Medulla oblongata (tissue), 1 donor: Measurements from ENCODE around the gene COL25A1.
"Not testable (repeated sequence)": the region's sequence is repeated elsewhere in the genome, so short reads cannot be mapped to it uniquely, and the experiment has no call there.

Experiments used
- DNase-seq: peaks from one replicate; pipeline ENCODE4 v3.0.0-alpha.2; 2015; ENCODE audit errors: extremely low spot score

COL25A1 gene

DNA sequence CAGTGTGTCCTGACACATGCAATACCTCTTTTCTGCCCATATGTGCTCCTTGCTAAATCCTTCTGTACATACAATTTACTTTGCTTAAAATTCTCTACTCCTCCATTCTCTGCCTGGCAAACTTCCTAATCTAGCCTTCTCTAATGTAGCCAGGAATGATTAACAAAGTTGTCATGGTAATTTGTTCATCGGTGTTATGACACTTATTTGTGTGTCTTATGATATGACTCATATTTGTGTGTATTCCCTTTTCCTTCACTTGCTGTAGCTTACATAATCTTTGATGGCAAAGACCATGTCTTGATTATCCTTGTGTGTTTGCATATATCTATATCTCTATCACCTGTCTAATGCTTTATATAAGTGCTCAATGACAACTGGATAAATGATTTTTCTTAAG lies 133.3 kb downstream of the COL25A1 start:
- no peak for DNase-seq

DNA sequence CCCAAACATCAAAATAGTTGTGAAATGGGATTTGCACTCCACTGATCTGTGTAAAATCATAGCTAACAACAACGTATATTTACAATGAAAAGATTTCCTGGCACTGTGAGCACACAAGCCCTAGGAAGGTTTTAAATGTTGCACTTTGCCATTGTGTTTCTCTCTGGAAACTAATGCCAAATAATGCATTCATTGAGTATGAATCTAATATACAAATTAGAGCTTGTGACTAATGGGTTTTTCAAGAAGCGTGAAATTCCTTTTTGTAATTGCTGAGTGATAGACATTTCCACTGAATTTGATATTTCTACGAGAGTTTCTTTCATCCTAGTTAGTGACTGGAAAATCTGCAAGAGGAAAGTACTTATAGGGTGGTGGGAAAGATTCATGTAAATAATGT lies 135.9 kb downstream of the COL25A1 start:
- no peak for DNase-seq

DNA sequence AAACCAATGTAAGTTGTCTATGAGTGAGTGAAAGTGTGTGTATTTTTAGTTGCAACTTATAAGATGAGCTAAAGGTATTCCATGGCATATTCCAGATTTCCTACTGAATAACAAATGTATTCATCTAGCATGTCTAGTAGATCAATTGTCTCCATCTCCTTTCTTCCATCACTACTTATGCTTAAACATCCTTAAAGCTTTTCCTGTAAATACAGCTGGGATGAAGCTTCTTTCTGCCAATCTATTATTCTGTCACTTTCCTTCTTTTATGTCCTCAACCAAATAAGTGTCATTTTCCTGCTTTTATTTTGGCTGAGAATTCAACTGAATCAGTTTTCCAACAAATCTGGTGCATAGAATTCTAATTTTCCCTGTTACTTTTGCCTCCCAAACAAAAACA lies 136.3 kb downstream of the COL25A1 start:
- DNase-seq = no peak

DNA sequence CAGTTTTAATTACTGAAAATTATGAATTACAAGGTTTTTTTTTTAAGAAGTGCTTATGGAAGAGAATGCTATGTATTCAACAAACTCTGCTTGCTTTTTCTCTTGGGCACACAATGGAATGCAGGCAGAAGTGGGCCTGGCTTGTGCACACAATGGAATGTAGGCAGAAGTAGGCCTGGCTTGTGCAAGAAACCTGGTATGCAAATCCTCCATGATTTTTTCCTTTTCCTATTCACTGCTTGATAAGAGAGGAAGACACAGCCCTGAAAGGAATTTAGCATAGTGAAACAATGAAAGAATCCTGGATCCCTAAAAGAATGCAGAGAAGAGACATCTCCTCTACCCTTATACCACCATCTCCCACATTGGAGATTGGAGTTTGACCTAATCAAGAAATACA lies 138.4 kb downstream of the COL25A1 start:
- DNase-seq = no peak

DNA sequence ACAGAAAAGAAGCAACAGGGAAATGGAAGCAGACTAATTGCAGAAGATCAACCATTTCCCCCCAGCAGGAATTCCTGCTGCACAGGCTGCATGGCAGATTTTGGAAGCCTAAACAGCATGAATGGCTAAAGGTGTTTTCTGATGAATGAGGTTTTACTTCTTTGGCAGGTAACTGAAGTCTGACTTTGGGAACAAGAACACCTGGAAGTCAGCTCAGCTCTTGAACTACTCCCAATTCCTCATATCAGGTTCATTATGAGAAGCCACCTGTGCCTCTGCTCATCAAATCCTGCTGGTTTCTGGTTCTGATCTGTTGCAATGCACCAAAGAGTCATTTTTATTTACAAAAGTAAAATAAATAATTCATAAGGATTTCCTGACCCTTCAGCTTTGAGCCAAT lies 139.0 kb downstream of the COL25A1 start:
- DNase-seq = no peak

DNA sequence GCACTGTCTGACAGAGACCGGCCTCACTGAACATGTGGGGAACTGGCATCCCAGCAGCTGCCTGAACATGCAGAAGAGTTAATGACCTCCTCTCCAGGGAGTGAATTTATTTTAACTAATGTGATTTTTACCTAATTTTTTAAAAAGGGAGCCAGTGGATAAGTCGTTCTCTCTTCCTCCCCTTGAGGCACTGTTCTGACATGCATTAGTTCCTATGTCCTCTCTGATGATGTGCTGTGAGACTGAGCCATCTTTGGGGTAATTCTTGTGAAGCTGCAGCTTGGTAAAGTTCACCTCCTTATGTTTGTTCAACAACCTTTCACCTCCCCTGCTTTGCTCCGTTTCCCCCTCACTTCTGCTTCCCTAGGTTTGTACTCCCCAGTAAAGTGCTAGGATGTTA lies 139.7 kb downstream of the COL25A1 start:
- no peak for DNase-seq

DNA sequence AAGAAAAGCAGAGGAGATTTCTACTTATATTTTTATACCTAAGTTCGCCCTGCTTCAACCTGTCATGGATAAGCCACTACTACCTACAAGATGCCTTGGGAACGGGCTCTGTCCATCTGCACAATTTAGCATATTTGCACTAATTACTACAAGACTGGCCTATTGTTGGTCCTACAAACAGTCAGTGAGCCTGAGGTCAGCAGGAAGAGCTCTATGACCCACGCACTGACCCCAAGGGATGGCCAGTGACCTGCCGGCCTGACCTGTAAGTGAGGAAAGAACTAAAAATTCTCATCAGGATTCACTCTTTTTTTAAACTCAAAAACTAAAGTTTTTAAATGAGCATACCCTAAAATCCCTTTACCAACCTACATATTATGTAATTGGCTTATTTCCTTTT lies 142.0 kb downstream of the COL25A1 start:
- DNase-seq = no peak

DNA sequence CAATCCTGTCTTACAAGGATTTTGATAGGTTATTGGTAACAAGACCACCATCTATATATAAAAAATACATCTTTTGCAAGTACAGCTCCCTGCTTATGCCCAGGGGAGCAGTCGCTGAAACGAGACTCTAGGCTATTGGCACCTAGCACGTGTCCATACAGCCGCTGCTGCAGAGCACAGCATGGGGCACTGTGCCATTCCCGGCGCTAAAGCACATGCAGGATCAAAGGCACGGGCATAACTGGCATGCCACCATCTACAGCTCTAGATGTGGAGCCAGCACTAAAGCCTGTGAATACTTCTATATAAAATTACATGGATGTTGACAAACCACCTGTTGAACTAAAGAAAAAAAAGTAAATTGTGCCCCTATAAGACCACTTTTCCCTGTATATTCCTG lies 144.8 kb downstream of the COL25A1 start:
- DNase-seq = no peak

DNA sequence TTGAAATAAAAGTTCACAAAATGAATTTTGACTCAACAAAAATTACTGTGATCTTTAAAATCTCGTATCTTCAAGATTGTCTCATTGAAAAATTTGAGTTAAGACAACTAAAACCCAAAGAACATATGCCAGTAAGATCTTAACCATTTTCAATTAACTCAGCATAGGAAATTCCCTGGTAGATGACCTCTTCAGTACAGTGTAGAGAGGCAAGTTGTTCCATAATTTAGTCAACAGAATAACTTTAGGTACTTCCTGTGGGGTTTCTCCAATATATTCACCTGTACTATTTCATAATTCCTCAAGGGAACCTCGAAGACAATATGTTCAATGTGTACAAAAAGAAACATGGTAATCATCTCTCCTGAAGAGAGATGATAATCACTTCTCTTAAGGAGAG lies 145.3 kb downstream of the COL25A1 start:
- DNase-seq = no peak

DNA sequence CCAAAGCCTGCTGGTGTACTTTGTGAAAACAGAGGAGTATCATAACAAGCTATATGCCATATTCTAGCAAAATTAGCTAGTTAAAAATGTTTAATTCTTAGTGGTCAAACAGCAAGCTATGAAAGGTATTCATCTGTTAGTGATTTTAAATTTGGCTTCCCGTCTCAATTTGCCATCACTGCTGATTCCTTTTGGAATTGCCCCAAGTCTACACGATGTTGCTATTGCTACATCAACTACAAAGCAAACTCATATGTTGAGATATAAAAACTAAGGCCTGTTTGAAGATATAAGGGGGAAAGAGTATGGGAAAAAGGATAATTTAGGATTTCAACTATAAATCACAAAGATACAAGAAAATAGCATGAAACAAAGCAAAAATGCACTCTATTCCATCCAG lies 146.1 kb downstream of the COL25A1 start:
- DNase-seq = no peak

DNA sequence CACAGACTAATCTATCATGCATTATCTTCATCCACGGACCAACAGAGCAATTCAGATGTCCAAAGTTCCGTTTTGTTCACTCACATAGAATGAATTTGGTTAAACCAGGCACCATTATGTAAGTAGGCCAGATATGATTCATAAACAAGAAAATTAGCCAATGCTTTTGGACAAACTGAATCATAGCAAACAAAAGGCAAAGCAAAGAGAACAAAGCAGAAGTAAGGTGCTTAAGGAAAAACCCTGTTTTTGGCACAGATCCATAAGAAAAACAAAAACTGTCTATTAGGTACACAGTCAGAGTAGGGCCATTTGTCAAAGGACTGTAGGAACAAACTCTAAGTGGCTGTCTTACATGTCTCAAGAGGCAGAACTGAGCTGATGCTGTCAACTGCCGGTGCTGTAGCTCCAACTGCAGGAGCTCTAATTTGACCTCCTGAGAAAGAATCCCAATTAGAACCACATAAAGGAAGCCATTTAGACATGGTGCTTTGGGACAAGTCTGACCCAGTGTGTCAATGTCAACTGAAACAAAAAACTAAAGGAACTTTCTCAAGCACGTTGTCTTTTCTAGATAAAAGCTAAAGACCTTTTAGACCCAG lies 146.7 kb downstream of the COL25A1 start:
- DNase-seq = no peak

DNA sequence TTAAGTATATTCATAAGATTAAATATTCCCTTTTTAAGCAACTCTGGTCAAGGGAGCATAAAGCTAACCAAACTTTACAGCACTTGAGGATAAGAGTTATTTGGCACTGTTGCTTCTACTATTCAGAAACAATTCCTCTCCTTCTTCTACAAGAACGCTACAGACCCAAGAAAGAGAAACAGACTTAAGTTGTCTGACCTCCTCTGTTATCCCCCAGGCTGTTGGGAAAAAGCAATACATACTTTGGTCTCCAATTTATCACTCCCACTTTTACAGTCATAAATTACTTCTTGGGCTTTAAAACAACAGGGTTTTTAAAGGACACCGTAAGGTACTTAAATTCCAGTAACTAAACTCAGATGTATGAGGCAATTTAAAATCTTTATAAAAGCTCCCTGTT lies 147.4 kb downstream of the COL25A1 start:
- no peak for DNase-seq

DNA sequence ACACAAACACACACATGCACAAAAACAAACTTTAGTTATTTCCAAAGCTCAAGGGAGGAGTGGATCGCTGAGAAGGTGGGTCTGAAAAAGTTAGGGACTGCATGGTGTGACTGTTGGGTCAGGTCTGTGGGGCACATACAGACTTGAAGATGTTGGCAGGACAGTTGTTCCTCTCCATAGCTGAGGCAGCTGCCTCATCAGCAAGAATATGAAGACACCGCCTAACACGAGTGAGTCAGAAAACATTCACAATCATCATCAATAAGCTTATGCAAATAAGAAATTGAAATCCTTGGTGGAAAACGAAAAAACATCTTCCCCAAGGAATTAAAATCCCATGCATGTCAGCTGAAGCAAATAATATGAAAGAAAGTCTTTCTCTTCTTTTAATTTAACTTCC lies 148.0 kb downstream of the COL25A1 start:
- DNase-seq = no peak

DNA sequence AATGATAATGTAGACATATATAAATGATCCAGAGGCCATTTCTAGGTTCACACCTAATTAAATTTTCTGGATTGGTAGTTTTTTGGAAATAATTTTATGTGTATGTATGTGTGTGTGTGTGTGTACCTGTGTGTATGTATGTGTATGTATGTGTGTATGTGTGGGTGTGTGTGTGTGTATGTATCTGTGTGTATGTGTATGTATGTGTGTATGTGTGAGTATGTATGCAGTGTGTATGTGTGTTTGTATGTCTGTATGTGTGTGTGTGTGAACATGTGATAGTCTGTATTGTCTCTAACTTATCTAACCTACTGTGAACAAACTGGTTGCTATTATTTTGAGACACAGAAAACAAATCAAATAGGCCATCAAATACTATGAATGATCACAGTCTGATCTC lies 152.6 kb downstream of the COL25A1 start:
- DNase-seq = no peak

DNA sequence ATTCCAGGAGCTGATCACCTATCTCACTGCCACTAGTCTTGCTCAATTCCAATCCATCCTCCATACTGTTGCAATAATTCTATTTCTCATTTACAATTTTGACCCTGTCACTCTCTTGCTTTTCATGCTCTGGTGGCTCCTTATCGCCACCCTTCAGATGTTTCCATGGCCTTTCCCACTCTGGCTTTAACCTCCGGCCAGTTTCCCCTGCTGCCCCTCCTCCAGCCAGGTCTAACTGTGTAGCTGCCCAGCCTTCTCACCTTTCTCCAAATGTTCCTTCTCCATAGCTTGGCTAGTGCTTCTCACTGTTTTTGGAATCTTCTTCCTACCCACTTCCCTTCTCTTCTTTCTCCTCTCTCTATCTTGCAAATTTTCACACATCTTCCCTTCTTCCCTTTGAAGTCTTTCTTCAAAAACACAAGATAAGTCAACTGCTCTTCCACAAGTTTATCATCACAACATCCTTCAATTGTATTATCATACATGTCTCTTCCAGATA lies 153.8 kb downstream of the COL25A1 start:
- no peak for DNase-seq

DNA sequence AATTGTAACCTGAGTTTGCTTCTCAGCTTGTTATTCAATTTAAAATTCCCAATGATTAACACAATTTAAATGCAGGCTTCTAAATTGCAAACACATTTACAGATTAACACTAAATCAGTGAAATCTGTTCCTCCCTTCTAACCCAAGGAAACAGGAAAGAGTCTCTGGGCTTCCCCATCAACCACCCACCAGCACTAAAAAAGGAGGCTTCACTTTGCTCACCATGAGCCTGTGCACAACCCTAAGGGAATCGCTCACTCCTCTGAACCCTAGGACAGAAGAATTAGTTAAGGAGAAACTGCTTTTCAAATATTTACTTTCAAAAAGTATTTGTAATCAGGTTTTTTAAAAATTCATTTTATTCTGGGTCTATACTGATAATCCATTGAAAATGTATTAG lies 155.3 kb downstream of the COL25A1 start:
- no peak for DNase-seq

DNA sequence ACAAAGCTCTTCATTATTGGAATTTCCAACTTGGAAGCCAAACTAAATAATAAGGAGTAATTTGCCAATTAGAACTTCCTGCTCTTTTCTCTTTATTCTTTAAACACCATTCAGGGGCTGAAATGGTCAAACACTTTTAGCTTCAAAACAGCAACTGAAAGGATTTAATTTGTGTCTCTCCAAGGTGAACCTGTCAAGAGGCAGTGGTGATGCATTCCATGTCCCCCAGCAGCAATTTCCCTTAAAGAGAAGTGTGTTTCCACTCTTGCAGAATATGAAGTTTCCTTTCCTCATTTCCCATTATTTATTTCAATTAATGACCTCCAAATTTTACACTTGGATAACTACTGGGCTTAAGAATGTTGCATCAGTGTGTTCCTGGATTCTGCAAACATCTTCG lies 156.0 kb downstream of the COL25A1 start:
- no peak for DNase-seq

DNA sequence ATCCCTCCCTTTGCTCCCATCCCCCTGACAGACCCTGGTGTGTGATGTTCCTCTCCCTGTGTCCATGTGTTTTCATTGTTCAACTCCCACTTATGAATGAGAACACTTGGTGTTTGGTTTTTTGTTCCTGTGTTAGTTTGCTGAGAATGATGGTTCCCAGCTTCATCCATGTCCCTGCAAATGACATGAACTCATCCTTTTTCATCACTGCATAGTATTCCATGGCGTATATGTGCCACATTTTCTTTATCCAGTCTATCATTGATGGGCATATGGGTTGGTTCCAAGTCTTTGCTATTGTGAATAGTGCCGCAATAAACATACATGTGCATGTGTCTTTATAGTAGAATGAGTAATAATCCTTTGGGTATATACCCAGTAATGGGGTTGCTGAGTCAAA lies 164.3 kb downstream of the COL25A1 start:
- not testable (repeated sequence) for DNase-seq

DNA sequence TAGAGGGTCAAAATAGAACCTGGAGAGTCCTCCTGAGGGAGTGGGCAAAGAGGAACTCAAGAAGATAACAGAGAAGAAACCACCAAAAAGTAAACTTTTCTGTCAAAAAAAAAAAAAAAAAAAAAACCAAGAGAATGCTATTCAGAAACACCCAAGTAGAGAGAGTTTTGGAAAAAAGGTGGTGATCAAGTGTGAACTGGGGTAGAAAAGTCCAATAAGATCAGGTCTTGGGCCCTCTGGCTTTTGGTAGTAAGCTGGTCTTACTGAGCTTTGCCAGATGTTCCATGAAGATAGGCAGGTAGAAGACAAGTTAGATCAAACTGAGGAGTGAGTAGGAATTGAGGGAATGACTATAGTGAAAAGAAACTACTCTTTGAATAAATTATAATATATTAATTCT lies 167.5 kb downstream of the COL25A1 start:
- no peak for DNase-seq

DNA sequence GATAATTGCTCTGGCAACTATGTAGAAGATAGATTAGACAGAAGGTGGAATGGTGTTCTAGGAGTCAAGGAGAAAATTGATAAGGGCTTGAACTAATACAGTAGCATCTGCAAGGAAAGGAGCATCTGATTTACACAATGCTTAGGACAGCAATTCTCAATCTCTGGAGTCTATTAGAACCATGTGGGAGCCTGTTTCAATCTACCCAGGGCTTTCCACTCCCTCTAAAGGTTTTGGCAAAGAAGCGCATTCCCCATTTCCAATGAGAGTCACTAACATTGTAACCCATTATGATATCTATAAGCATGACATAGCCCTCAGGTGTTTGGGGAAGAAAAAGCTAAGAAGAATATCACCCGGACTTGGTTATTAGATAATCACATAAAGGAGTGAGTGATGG lies 168.2 kb downstream of the COL25A1 start:
- no peak for DNase-seq

DNA sequence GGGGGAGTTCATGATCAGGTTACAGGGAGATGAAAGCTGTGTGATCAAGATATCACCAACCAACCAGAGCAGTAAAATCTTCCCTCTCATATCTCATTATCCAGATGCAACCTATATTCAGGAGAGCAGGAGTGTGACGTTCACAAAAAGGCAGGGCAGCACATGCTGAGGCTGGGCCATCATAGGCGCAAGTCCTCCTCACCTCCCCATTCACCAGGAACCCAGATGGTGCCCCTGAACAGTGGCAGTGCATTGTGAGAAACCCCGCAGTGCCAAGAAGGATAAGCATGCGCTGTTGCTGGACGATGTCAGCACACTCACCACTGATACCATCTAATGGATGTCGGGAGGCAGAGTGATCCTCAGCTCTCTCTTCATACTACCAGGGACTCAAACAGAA lies 170.9 kb downstream of the COL25A1 start:
- no peak for DNase-seq

DNA sequence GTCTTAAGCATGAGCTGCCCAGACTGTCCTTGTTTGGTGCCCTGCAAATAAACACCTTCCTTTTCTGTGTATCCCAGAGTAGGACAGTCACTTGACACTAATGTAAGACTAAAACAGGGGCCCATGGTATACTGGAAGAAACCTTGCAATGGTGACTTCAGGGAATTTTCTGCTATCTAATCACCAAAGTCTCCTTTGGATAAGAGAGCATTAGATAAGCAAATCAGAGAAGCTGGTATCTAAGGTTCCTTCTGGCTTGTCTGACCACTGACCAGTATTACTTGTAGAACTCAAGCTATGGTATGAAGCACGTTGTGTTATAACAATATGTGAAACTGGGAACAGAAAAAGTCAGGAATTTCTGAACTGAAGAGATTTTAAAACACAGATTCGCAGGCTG lies 173.9 kb downstream of the COL25A1 start:
- DNase-seq = no peak

DNA sequence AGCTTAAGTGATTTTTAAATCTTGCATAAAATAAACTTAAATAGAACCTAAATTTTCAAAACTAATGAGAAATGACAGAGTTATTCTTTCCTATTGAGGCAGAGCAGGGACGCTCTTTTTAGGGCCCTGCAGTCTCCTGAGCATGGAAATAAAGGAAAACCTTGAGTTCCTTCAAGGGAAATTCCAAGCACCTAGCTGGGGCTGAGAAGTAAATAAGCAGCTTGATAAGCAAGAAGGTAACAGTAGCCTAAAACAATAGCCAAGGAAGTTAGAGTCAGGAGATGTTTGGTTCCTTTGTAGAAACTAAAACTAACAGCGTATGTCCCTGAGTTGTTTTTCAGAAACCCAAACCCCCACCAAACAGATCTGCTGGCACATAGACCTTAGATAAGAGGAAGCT lies 174.6 kb downstream of the COL25A1 start:
- DNase-seq = no peak

DNA sequence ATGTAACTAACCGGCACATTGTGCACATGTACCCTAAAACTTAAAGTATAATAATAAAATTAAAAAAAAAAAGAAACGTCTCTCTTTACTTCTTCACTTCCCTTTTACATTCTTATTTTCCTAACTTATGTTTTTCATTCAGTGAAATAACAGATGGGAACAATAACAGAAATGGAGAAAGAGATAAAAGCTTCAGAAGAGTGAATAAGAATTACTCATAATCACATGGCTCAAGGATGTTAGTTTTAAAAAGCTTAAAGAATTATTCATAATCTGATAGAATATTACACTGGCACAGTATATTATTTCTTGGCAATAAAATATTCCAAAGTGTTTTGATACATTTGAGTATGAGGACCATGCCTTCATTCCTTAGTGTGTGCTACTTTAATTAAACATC lies 175.6 kb downstream of the COL25A1 start:
- no peak for DNase-seq
